HPDE6-E6E7 (cell line): ENCODE measurements around the gene DPH1.
"Not testable (repeated sequence)": the region's sequence is repeated elsewhere in the genome, so short reads cannot be mapped to it uniquely, and the experiment has no call there.

Source experiments
- DNase-seq: peaks from one replicate; pipeline ENCODE4 v3.0.0; 2011; ENCODE audit warnings: missing footprints; ENCODE audit errors: extremely low spot score

Gene DPH1

DNA sequence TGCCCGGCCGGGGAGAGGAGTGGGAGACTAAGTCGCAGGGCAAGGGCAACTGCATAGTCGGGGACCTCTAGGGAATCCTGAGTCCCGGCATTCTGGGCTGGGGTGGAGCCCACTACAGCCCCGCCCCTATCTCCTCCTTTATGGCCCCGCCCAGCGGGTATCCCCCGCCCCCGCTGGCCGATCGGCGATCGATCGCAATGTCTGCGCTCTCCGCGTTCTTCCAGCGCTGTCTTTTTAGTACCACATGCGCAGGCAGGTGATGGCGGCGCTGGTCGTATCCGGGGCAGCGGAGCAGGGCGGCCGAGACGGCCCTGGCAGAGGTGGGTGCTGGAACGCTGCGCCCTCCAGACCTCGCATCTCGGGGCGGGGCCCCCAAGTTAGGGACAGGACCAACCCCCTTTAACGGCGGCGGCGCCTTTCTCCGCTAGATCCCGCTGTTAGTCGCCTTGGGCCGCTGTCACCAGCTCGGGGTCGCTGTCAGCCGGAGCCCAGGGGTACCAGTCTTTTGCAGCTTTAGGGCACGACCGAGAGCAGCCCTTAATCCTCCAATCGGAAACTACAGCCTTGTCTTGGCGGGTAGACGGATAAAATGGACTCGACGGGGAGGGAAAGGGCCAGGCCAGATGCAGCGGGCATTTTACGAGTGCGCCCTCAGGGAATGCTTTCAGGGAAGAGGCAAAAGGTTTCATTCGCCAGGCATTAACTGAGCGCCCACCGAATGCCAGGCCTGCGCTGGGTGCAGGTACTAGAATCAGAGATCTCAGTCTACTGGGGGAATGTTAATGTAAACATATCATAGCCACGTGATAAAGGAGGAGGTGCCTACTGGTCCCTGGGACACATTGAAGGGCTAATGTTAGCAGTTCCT lies at the start of gene DPH1:
Gene DPH1 (plus strand): TSS at position 243 of the 868 bp plus-strand sequence. CDS start 17 bp downstream, at position 260.
- peak; percentile 90 for DNase-seq

- no peak for DNase-seq
Measured at GRCh38 chr17:1980665-1981250, 49.2 kb upstream of the DPH1 start.

- not testable (repeated sequence) for DNase-seq
Measured at GRCh38 chr17:1982793-1983366, 47.1 kb upstream of the DPH1 start.

DNA sequence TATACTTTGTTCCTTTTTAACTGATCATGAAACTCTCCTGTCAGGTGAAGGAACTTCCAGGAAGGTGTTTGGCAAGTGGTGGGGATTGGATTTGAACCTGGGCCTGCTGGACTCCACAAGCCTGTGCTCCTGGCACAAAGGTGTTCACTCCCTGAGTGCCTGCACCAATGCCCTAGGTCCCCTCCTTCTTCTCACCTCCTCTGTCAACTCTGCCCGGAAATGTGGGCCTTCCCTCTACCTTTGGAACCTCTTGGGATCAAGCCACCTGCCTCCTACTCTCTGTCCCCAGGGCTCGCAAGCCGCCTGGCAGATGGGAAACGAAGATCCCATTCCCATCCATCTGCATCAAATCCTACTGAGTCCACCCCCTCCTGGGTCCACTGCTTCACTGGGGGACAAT lies 44.9 kb upstream of the DPH1 start:
- DNase-seq: no peak

DNA sequence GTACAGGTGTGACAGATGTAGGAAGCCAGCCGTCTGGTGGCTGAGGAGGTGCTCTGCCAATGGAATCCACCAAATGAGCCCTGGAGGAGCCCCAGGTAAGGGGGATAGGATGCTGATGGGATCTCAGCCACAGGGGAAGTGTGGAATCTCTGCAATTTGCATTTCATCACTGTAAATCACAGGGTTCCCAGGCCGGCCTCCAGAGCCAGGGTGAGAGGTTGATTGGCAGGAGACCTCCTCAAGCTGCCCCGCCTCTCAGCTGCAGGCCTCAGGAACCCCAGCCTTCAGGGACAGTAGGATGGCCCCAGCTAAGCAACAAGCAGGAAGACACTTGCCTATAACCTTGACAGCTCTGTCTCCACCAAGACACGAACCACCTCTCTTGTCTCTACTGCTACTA lies 44.3 kb upstream of the DPH1 start:
- DNase-seq: no peak

DNA sequence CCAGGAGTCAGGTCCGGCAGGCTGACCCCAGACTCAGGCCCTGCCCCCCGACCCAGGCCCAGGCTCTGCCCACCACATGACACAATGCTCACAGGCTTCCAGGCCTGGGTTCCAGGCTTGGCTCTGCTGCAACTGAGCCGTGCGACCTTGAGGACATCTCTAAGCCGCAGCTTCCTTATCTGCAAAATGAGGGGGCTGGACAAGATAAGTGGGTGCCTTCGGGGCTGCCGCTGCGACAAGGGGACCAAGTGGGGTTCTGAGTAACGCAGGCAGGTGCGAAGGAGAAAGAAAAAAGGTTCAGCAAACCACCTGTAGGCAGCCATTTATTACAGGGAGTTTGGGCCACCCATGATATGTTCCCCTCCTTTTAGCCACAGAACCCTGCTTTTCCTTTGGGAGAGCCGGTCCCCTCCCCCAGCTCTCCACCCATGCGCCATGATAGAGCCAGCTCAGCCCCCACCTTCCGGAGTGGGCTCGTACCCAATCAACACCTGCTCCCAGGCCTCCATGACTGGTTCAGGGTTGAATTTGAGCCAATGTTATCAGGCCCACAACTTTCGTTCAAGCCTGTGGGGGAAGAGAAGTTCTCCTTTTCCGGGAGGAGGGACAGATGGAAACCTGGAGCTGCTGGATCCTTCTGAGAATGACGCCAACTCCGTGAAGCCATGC lies 43.0 kb upstream of the DPH1 start:
- no peak for DNase-seq

- DNase-seq: peak; percentile 82
Measured at GRCh38 chr17:1989135-1989534, 40.8 kb upstream of the DPH1 start.

- no peak for DNase-seq
Measured at GRCh38 chr17:1992541-1992940, 37.4 kb upstream of the DPH1 start.

DNA sequence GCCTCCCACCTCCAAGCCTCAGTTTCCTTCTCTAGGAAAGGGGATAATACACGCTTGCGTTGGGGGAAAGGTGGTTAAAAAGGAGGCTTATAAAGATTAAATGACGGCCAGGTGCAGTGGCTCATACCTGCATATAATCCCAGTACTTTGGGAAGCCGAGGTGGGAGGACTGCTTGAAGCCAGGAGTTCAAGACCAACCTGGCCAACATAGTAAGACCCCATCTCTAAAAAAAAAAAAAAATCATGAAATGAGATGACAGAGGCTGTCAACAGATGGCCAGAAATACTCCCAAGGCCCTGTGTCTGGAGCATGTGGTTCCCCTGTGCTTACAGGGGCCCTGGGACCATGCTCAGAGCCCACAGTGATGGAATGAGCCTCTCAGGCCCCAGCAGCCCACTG lies 35.2 kb upstream of the DPH1 start:
- DNase-seq: no peak

GRCh38 chr17:1995321-1995892 lies 34.5 kb upstream of the DPH1 start:
- no peak for DNase-seq

DNA sequence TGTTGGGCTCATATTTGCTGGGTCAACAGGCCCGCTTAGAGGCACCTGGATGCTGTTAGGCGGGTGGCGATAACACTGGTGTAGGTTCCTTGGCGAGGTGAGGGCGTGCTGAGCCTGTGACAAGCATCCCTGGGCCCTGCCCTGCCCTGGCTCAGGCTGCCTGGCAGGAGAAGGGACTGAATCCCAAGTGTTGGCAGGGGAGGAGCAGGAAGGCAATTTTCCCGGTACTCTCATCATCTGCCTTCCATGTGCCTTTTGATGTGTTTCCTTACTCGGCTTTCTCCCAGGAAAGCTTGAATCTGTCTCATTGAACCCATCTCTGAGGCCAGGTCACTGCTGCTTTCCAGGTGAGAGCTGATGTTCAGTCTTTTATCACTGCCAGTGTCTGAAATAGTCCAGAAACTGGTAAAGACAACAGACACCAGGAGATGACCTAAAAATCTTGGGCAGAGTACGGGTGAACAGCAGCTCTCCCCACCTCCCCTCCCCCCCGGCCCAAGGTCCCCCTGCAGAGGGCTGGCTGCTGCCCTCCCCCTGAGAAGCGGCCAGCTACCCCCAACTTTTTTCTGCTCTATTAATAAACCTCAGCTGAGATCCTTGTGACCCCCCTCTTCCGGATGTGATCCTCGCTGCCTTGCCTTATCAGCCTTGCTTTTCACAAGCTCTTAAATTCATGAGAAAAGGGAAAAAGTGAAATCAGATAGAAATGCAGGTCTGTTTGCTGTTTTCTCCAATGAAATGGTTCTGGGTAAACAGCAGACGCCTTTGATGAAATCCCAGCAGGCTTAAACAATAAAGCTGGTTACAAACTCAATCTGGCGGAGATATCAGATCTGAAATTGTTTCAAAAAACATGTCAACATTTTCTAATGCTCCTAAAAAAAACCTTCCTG lies 33.8 kb upstream of the DPH1 start:
- no peak for DNase-seq

DNA sequence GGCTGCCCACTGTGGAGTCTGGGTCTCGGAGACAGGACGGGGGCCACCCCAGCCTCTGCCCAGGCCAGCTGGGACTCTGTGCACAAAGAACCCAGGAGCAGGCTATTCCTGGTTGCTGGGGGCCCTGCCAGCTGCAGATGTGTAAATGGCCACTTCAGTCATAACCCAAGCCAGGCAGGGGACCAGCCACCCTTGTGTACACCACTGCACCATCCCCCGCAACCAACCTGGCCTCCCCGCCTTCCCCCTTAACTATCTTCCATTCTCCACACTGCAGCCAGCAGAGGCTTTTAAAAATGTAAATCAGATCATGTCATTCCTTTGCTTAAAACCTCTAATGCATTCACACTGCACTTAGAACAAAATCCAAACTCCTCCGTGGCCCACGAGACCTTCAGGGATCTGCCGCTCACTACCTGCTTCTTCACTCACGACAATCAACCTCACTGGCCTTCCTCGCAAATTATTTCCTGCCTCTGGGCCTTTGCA lies 33.1 kb upstream of the DPH1 start:
- no peak for DNase-seq

- DNase-seq: no peak
Measured at GRCh38 chr17:1997289-1997926, 32.5 kb upstream of the DPH1 start.

DNA sequence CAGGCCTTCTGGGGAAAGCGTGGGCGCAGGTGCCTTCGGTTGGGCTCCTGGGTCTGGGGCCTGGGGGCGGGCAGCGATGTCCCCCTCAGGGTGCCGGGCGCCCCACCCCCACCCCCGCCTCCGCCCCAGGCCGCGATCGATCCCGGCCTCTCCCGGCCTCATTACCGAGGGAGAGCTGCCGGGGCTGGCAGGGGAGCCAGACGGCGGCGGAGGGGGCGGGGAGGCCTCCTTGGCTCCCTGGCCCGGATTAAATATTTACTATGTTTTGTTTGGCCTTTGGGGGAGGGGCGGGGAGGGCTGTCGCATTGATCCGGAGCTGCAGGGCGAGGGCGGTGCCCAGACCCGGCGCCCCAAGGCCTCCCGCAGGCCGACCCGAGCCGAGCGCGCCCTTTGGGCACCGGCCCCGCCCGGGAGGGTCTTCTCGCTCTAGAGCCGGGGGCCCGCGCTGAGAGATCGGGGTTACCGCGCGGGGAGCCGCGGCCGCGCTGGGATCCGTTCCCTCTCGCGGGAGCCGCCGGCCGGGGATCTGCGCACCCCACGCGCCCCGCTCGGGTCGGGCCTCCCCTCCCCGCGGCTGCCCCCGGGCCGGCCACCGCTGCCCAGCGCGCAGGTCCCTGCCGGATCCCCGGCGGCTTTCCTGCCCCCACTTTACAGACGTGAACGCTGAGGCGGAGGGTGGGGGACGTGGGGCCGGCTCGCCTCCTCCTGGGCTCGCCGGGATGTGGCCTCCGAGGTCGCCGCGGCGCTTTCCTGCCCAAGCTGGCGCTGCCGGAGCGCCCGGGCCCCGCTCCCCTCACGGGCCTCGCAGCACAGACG lies 31.8 kb upstream of the DPH1 start:
- DNase-seq: no peak

DNA sequence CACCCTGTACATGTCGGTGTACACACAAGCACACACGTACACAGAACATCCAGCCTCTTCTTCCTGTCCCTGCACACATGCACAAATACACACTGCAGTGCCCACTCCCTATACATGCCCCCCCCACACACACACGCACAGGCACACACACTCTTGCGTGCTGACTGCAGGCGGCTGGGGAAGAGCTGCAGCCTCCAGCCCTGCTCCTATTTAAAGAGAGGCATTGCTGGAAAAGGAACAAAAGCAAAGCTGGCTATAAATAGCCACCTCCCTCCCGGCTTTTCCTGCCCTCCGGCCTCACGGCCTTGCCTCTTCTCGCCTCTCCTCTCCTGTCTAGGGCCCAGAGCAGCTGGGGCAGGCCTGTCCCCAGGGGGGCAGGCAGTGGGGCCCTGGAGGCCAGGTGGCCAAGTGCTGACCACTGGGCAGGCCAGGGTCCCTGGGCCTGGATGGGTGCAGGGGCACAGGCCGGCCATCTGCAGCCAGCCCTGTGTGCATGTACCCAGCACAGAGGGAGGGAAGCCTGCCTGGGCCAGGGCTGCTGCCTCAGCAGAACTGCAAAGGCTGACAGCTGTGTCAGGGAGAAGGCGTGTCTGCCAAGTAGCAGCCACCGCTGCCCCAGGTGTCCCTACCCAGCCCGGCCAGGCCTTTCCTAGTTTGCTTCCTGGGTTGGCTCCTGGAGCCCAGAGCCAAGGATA lies 30.2 kb upstream of the DPH1 start:
- DNase-seq: no peak

DNA sequence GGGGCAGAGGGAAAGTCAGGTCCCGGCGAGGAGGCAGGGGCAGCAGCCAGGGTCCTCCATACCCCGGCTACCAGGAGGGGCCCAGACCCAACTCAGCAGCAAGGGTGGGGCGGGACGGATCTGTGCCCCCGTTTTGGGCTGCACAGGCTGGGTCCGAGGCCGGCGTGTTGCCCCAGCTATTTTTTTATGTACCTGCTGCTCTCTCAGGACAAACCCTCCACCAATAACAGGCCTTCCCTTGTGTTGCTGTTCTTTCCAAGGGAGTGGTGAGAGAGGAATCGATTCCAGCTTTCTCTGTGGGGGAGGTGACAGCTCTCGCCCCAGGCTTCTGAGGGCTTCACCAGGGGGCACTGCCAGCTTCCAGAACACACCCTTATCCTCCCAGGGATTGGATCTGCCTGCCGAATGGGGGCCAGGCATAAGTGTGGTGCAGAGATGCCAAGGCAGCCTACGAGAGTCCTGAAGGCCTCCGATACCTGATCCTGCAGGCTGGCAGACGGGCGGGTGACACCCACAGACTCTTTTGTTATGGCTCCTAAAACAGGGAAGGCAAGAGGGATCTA lies 27.1 kb upstream of the DPH1 start:
- no peak for DNase-seq

DNA sequence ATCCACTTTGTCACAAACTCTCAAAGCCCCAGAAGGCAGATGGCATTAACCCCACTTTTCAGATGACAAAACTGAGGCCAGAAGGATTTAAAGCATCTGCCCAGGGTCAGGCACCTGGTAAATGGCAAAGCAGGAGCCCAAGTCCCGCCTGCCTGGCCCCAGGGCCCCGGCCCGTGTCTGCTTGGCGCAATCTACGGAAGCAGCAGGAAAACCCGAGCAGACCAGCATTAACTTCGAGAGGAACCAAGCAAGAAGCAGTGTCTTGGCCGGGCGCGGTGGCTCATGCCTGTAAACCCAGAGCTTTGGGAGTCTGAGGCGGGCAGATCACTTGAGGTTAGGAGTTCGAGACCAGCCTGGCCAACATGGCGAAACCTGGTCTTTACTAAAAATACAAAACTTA lies 26.4 kb upstream of the DPH1 start:
- DNase-seq: no peak

- no peak for DNase-seq
Measured at GRCh38 chr17:2004435-2004952, 25.5 kb upstream of the DPH1 start.
